ENCODE data around the gene LRRC10B.

Gene LRRC10B

DNA sequence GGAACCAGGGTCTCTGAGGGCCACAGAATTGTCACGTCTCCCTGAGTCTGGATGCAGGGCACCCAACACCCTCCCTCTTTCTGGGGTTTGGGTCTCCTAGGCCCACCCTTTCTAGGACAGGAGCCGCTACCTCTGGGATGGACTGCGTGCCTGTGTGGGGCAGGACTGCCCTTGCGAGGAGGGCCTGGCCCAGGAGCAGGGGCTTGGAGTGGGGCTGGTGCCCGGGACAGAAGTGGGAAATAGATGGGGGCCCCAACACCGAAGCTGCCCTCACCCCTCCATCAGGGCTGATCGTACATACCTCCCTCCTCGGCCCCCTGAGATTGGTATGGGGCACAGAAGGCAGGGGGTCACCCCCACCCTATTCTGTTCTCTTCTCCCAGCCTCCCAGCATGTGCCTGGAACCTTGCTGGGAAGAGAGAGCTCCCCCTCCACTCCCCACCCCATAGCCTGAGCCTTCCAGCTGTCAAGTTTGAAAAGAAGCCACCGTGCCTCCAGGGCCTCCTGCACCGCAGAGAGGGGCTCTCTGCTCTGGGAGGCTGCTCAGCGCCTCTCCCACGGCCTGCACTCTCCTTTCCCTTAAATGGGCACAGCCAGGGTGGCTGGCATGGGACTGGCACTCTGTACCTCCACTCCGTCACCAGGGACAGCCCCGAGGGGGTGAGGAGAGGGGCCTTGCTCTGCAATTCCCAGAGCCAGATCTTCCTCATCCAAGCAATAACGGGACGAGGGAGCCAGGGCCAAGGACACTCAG lies 1.8 kb downstream of the LRRC10B start:
- FAIRE-seq: no peak

- no peak for FAIRE-seq
These were observed 2.4 kb downstream of the LRRC10B start for GRCh38 chr11:61510974-61511373.

- FAIRE-seq: no peak
These were observed 2.8 kb downstream of the LRRC10B start for GRCh38 chr11:61511383-61511782.

DNA sequence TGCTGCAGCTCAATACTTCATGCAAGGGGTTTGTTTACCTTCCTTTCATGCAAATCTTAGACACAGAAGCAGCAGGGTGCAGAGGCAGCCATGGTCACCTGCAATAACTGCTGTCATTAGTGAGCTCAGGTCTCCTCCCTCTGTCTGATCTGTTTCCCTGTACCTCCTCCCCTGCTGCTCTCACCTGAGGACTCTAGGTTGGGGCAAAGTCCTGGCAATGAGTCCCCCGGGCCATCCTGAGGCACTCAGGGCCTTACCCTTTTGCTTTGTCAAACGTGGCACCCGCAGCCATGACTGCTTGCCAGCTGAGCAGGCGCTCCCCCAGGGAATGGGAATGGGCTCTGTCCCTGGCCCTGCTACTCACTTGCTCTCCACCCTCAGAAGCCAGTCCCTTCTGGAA lies 3.9 kb downstream of the LRRC10B start:
- FAIRE-seq: no peak

- no peak for FAIRE-seq
These were observed 4.7 kb downstream of the LRRC10B start for GRCh38 chr11:61513143-61513765.

- no peak for FAIRE-seq
These were observed 5.7 kb downstream of the LRRC10B start for GRCh38 chr11:61514050-61514917.

- FAIRE-seq: no peak
These were observed 7.1 kb downstream of the LRRC10B start for GRCh38 chr11:61515686-61516085.

- no peak for FAIRE-seq
These were observed 7.6 kb downstream of the LRRC10B start for GRCh38 chr11:61516191-61516590.

DNA sequence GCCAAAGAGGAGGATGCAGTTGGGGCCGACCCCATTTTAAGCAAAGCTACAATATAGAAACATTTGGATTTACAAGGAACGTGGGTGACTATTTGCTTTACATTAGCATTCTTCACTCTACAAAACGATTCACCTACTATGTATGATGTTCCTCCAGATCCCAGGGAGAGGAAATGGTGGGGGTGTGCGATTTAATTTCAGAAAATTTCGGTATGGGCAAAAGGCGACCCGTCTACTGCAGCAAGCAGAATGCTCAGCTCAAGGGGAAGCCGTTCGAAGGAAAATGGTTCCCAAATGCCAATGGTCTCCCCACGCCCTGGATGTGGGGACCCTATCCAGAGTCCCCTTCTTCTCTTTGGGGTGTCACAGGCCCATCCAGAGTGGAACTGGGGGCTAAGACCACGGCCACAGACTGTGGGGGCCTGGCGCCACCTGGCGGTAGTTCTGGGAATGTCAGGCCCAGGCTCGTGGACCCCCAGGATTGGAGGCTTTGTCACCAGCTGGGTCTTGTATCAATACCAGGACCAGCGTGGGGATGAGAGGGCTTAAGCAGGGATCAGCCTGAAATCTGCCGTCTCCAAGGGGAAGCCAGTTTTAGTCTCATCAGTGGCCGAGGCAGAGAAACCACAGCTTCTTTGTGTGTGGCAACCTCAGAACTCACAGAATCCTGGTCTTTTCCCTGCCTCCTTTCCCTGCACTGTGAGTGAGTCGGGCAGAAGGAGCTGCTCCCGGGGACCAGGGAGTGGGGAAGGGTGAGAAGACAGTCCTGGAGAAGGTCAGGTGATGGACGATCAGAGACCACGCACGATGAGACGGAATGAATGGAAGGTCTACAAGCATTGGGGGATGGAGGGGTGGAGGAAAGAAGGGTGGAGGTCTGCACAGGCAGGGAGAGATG lies 8.4 kb downstream of the LRRC10B start:
- FAIRE-seq: no peak

DNA sequence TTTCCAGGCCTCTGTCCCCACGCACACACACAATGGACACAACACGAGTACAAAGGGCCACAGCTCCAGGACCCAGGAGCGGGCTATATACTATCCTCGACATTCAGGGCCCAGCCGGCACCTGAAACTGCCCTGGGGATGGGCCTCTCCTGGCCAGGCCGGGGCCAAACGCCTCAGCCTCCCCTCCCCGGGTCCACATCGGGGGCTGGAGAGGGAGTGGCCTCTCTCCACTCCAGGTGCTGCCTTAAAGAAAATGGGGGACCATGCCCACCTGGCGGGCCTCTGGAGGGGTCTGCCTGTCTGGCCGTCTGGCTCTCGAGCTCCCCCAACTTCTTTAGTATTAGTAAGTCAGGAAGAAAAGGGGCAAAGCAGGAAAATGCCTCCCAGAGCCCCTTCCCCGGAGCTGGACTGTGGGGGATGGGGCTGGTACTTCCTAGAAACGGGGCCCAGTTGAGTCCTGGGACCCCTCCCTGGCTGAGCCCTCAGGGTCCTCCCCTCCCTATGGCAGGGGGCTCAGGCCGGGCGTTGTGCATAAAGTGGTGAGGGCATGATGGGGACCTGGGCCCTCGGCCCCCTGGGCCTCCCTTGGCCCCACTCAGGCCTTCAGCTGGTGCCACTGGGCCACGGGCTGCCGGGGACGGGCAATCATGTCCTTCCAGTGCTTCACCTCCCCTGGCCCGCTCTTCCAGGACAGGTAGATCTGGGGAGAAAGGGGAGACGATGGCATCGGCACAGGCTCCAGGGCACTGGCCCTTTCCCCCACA lies 9.7 kb downstream of the LRRC10B start:
- no peak for FAIRE-seq

GRCh38 chr11:61522881-61523280 lies 14.3 kb downstream of the LRRC10B start:
- no peak for FAIRE-seq

GRCh38 chr11:61524446-61524845 lies 15.9 kb downstream of the LRRC10B start:
- no peak for FAIRE-seq

- no peak for FAIRE-seq
These were observed 16.5 kb downstream of the LRRC10B start for GRCh38 chr11:61524963-61525587.

DNA sequence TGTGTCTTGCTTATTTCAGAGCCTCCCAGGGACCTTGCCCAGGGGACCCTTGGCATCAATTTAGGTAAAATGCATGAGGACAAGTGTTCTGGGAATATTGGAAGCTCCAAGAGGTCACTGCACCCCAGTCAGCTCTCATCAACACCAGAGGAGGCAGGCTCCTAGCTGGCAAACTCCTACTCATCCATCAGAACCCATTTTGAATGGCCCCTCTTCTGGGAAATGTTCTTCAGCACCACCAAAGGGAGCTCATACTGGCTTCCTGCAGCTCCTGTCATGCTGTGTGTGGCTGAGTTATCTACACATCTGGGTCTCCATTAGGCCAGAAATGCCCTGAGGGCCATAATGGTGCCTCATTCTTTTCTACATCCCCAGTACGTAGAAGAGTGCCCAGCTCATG lies 17.7 kb downstream of the LRRC10B start:
- FAIRE-seq: no peak

- FAIRE-seq: no peak
These were observed 18.6 kb downstream of the LRRC10B start for GRCh38 chr11:61526956-61527731.

DNA sequence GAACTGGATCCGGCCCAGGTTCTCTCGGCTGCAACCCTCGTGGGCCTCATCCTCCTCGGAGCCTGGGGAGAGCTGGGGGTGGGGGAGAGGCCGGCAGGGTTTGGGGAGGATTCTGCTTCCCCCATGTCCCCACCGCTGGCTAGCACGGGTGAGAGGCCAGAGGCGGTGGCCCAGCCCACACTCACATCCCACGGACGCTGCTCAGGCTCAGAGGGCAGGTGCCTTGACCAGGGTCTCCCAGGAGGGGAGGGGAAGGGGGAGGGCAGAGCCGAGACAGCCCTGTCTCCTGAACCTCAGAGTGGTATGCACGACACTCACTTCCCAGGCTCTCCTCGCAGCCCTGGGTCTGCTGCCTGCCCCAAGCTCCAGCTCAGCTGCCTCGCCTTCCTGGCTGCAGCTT lies 19.6 kb downstream of the LRRC10B start:
- no peak for FAIRE-seq

DNA sequence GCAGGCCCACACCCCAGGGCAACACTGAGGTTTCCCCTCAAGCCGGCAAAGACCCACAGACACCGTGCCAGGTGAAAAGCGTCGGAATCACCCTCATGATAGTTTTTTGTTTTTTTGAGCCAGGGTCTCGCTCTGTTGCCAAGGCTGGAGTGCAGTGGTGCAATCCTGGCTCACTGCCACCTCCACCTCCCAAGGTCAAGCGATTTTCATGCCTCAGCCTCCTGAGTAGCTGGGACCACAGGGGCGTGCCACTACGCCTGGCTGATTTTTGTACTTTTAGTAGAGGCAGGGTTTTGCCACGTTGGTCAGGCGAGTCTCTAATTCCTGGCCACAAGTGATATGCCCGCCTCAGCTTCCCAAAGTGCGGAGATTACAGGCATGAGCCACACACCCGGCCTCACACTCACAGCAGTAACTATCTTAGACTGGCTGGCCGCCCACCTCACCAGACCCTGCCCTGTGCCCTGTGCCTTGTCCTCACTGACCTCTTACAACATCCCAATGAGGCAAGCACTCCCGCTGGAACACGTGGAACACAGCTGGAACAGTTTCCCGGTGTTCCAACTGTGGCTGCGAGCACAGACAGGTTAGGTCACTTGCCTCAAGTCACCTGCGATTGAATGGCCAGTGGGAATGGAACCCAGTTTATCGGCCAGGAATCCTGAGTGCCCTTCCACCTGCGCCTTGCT lies 21.1 kb downstream of the LRRC10B start:
- no peak for FAIRE-seq

DNA sequence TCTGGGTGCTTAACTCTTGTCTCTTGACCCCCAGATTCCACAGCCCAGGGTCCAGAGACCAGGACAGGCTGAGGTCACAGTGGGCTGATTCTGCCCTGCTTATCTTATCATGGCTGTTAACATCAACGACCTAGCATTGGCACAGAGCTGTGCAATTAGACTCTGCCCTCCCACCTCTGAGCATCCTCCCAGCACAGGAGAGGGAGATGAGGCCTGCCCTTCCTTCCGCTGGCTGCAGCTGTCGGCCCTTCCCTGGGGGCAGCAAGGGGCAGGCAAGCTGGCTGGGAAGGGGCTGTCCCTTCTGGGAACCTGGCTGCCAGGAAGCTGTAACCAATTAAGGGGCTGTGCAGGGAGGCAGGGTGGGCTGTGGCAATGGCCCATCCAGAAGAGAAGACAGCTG lies 22.5 kb downstream of the LRRC10B start:
- FAIRE-seq: no peak

DNA sequence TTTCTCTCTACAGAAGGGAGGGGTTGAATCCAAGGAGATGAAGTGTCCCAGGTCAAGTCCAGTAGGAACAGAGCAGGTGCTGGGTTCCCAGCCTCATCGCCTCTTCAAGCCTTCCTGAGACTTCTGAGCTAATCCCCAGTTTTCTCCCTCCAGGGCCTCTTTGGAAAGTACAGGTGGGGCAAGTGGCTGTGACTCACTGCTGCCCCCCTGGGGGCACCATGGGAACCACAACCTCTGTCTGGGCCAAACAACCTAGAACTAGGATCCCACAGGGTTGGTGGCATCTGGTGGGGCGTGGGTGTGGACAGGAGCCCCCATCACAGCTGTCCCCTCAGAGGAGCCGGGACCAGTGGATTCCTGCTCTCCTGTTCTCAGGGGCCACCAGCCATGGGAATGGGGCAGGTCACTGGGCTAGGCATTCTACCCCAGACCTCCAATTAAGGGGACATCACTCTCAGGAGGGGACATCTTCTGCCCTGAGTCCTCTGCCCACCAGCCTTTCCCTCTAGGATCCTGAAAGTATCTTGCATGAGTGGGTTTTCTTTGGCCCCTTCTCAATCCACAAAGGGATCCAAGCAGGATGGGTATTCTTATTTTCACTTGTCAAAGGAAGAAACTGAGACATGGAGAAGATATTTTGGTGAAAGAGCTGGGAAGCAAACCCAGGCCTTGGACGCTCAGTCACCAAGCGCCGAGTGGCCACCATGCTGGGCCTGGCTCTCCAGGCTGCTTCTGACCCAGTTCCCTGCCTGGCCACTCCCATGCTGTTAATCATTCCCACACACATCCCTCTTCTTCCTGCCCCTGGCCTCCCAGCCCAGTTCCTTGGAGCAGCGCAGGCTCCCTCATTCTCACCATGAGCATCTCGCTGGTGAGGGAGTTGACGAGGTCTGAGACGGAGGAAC lies 23.8 kb downstream of the LRRC10B start:
- no peak for FAIRE-seq

All from TTC549 (cell line).